Keratinocyte (primary cell): Measurements from ENCODE around the gene A4GALT.

Experiments
- EZH2 ChIP-seq: IDR thresholded peaks from one replicate; pipeline ENCODE4 v1.6.1; 2012; ENCODE audit warnings: inconsistent platforms, mild to moderate bottlenecking, low read length, moderate library complexity
- TF ChIP-seq, protein P1 (sequence below), 3 experiments: IDR thresholded peaks in 1 of 3; conservative IDR thresholded peaks in 1 of 3; optimal IDR thresholded peaks in 1 of 3; 2 replicates in 2 of 3; 3 replicates in 1 of 3; pipeline versions ENCODE3 to v1.5.1; 2011; ENCODE audit warnings: low read length in 3 of 3, mild to moderate bottlenecking in 3 of 3, moderate library complexity in 2 of 3, control low read depth in 1 of 3, inconsistent platforms in 1 of 3; ENCODE audit not compliant: insufficient read depth in 2 of 3; ENCODE audit errors: extremely low read depth in 1 of 3

GRCh38 chr22:42719656-42720262 lies 911 bp downstream of the A4GALT start:
- TF ChIP-seq, protein P1, sequence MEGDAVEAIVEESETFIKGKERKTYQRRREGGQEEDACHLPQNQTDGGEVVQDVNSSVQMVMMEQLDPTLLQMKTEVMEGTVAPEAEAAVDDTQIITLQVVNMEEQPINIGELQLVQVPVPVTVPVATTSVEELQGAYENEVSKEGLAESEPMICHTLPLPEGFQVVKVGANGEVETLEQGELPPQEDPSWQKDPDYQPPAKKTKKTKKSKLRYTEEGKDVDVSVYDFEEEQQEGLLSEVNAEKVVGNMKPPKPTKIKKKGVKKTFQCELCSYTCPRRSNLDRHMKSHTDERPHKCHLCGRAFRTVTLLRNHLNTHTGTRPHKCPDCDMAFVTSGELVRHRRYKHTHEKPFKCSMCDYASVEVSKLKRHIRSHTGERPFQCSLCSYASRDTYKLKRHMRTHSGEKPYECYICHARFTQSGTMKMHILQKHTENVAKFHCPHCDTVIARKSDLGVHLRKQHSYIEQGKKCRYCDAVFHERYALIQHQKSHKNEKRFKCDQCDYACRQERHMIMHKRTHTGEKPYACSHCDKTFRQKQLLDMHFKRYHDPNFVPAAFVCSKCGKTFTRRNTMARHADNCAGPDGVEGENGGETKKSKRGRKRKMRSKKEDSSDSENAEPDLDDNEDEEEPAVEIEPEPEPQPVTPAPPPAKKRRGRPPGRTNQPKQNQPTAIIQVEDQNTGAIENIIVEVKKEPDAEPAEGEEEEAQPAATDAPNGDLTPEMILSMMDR (optimal IDR thresholded peaks at IDR 0.05 in 1 of 3, IDR thresholded peaks at IDR 0.05 in 1 of 3, conservative IDR thresholded peaks at IDR 0.05 in 1 of 3; ENCODE audit: extremely low read depth in 1 of 3, insufficient read depth in 2 of 3, low read length in 3 of 3): no peak
- TF ChIP-seq EZH2: no peak
